ENCODE results near the gene RUNX1. TPM values are rescaled to one million over a fixed set of nuclear protein-coding genes. Genes with fewer than 3 reads are reported as not detected.

Gene RUNX1
- total RNA-seq, 3 donors from 2014 or later: 24.8 to 165 (median 127) TPM

- Histone ChIP-seq H3K4me3 (peak overlapping the region in 2 of 3 donors; percentile 80 to 88), H3K27ac (peak overlapping the region; percentile 94 to 97), H3K9me3 (no peaks in the 10 kb centered on the region), H3K36me3 (no peaks in the 10 kb centered on the region), H3K27me3 (no peaks in the 10 kb centered on the region), H3K4me1 (peaks cover 0 to 6% of the 10 kb centered on the region in 2 donors)
- TF ChIP-seq POLR2A (IDR thresholded peaks at IDR 0.05) (no peak), POLR2AphosphoS5 (IDR thresholded peaks at IDR 0.05) (peak in 1 of 3 donors; percentile 8), CTCF (IDR thresholded peaks at IDR 0.05) (no peak)
- intact Hi-C loops (cut with DNase I; ENCODE audit: low total_unique reads): no loop called here
- DNase-seq (ENCODE audit: low spot score in 2 of 2): no peak
Observed at GRCh38 chr21:34882719-34883131, 166.4 kb downstream of the RUNX1 start.

- H3K9me3 ChIP-seq: no peaks in the 10 kb centered on the region
- peak overlapping the region in 2 of 3 donors; percentile 80 to 88 for H3K4me3 ChIP-seq
- TF ChIP-seq CTCF (IDR thresholded peaks at IDR 0.05) (no peak), POLR2A (IDR thresholded peaks at IDR 0.05) (no peak)
- intact Hi-C loops (cut with DNase I; ENCODE audit: low total_unique reads): no loop called here
- H3K27ac ChIP-seq: peak overlapping the region; percentile 94 to 97
- no peaks in the 10 kb centered on the region for H3K27me3 ChIP-seq
- DNase-seq (ENCODE audit: low spot score in 2 of 2): no peak
- H3K36me3 ChIP-seq: no peaks in the 10 kb centered on the region
- H3K4me1 ChIP-seq: peaks cover 0 to 6% of the 10 kb centered on the region in 2 donors
Observed at GRCh38 chr21:34881839-34882371, 167.2 kb downstream of the RUNX1 start.

- TF ChIP-seq POLR2AphosphoS5 (IDR thresholded peaks at IDR 0.05): no peak
- TF ChIP-seq POLR2A (IDR thresholded peaks at IDR 0.05): no peak
- no peak for TF ChIP-seq CTCF (IDR thresholded peaks at IDR 0.05)
- no peaks in the 10 kb centered on the region for H3K27me3 ChIP-seq
- H3K27ac ChIP-seq: peak overlapping the region; percentile 94 to 97
- H3K36me3 ChIP-seq: no peaks in the 10 kb centered on the region
- no peak for DNase-seq (ENCODE audit: low spot score in 2 of 2)
- intact Hi-C loops (cut with DNase I; ENCODE audit: low total_unique reads): no loop called here
- no peaks in the 10 kb centered on the region for H3K9me3 ChIP-seq
- peaks cover 0 to 7% of the 10 kb centered on the region in 2 donors for H3K4me1 ChIP-seq
- peak overlapping the region in 2 of 3 donors; percentile 80 to 88 for H3K4me3 ChIP-seq
Observed at GRCh38 chr21:34881421-34881820, 167.7 kb downstream of the RUNX1 start.

- Histone ChIP-seq H3K27me3 (no peaks in the 10 kb centered on the region), H3K9me3 (no peaks in the 10 kb centered on the region), H3K36me3 (no peaks in the 10 kb centered on the region), H3K27ac (peak overlapping the region in 1 of 2 donors; percentile 94), H3K4me1 (peaks cover 6 to 14% of the 10 kb centered on the region in 2 donors), H3K4me3 (peak overlapping the region in 2 of 3 donors; percentile 80 to 88)
- no peak for TF ChIP-seq POLR2A (IDR thresholded peaks at IDR 0.05)
- DNase-seq (ENCODE audit: low spot score in 2 of 2): no peak
- intact Hi-C loops (cut with DNase I; ENCODE audit: low total_unique reads): no loop called here
Observed at GRCh38 chr21:34880401-34880800, 168.7 kb downstream of the RUNX1 start.

GRCh38 chr21:34878940-34879339, 170.2 kb downstream of the RUNX1 start:
- peak overlapping the region in 1 of 2 donors; percentile 94 for H3K27ac ChIP-seq
- peaks cover 6 to 14% of the 10 kb centered on the region in 2 donors for H3K4me1 ChIP-seq

More at GRCh38 chr21:34878940-34879339, 170.2 kb downstream of the RUNX1 start:
- H3K36me3 ChIP-seq: no peaks in the 10 kb centered on the region
- H3K4me3 ChIP-seq: peak overlapping the region in 2 of 3 donors; percentile 4 to 19
- H3K9me3 ChIP-seq: no peaks in the 10 kb centered on the region
- intact Hi-C loops (cut with DNase I; ENCODE audit: low total_unique reads): no loop called here
- DNase-seq (ENCODE audit: low spot score in 2 of 2): no peak
- TF ChIP-seq POLR2AphosphoS5 (IDR thresholded peaks at IDR 0.05) (no peak), POLR2A (IDR thresholded peaks at IDR 0.05) (no peak), CTCF (IDR thresholded peaks at IDR 0.05) (no peak)
- no peaks in the 10 kb centered on the region for H3K27me3 ChIP-seq
